SH-SY5Y (cell line): ENCODE measurements around the gene CSK.

ENCODE experiments used
- GATA2 ChIP-seq: IDR thresholded peaks from 2 replicates; pipeline ENCODE4 v1.6.1; 2011; ENCODE audit warnings: mild to moderate bottlenecking, low read depth, low read length
- GATA3 ChIP-seq: IDR thresholded peaks from 2 replicates; pipeline ENCODE4 v1.6.1; 2011; ENCODE audit warnings: low read depth, mild to moderate bottlenecking, low read length, moderate library complexity

DNA sequence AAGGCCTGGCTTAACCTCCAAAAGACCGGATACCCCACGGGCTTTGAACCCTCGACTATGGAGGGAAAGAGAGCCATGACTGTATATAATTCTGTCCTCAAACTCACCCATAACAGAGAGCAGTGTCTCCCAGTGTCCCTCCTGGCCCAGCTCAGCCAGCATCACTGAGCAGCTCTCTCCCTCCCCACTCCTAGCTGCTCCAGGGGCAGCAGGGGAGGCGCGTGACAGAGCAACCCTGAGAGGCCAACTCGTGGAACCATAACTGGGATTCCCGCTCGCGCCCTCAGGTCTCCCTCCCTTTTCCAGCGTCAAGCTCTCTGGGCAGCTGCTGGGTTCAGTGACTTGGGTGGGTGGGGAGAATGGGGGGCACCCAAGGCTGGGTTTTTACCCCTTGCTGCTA is 44.0 kb downstream of the CSK start:
- TF ChIP-seq GATA3 (no peak), GATA2 (no peak)
